Stimulated activated CD4-positive, alpha-beta T cell treated with anti-CD3 and anti-CD28 coated beads, Interleukin-1b, Interleukin-23, amount 100 ng/mL, for 48 hours (primary cell): Measurements from ENCODE around the gene GRK4.
"Not testable (repeated sequence)": the region's sequence is repeated elsewhere in the genome, so short reads cannot be mapped to it uniquely, and the experiment has no call there.

Experiments used
- DNase-seq: peaks from one replicate; pipeline ENCODE4 v3.0.0-alpha.2; 2020

The GRK4 gene

GRCh38 chr4:2962614-2963174 is 677 bp upstream of the GRK4 start:
- DNase-seq, result peak; percentile 57

DNA sequence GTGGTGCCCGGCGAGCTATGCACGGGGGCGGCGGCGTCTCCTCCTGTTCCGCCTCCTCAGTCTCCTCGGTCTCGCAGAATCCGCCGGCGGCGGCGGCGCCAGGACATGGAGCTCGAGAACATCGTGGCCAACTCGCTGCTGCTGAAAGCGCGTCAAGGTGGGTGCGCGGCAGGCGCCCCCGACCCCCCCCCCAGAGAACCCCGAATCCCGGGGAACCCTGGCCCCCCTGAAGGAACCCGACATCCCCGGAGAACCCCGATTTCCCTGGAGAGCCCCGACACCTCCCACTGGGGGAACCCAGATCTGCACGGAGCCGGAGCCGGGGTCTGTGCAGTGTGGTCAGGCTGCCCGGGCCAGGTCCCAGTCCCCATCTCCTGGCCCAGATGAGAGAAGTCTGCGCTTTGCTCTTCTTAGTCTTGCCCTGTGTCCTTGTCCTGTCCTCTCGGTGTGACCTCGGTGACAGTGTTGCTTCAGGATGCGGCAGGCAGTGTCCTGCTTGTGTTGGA is 648 bp downstream of the GRK4 start:
- peak; percentile 46 for DNase-seq

DNA sequence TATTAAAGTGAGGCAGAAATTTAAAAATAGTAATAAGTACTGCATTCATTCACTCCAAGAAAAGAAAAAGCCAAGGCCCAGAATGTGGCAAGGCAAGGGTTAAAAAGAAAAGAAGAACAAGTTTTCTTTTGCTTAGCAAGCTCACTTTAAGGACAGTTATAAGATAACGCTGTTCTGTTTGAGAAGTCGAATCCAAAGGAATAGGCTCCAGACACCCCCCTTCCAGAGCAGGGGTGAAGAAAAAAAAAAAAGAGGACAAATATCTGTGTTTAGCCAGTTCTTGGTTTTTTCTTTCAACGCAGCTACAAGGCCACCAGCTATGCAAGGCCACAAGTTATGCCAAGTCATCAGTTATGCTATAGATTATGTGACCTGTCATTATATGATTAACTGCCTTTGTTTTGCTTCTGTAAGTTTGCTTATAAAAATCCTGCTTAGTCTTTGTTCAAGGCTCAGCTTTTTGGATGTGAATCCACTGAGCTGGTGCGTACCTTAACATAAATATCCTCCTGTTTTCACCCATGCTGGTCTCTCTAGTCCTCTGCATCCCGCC is 1.4 kb downstream of the GRK4 start:
- DNase-seq, result no peak

GRCh38 chr4:2965262-2965661 is 1.9 kb downstream of the GRK4 start:
- no peak for DNase-seq

GRCh38 chr4:2968381-2968780 is 5.0 kb downstream of the GRK4 start:
- DNase-seq, result no peak

DNA sequence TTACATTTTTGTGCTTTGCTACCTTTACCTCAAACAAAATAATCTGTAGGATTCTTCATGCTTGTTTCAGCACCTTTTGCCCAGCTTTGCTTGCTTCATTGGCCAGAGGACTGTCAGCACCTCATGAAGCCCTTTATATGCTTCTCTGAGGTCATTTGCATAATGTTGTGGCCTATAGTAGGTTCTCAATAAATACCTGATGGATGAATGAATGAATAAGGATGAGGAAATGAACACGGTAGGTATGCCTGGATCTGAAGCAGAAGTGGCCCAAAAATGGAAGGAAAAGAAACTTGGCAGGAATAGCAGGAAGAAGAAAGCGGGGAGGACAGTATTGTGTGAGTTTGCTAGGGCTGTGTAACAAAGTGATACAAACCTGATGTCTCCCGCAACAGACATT is 7.9 kb downstream of the GRK4 start:
- no peak for DNase-seq

DNA sequence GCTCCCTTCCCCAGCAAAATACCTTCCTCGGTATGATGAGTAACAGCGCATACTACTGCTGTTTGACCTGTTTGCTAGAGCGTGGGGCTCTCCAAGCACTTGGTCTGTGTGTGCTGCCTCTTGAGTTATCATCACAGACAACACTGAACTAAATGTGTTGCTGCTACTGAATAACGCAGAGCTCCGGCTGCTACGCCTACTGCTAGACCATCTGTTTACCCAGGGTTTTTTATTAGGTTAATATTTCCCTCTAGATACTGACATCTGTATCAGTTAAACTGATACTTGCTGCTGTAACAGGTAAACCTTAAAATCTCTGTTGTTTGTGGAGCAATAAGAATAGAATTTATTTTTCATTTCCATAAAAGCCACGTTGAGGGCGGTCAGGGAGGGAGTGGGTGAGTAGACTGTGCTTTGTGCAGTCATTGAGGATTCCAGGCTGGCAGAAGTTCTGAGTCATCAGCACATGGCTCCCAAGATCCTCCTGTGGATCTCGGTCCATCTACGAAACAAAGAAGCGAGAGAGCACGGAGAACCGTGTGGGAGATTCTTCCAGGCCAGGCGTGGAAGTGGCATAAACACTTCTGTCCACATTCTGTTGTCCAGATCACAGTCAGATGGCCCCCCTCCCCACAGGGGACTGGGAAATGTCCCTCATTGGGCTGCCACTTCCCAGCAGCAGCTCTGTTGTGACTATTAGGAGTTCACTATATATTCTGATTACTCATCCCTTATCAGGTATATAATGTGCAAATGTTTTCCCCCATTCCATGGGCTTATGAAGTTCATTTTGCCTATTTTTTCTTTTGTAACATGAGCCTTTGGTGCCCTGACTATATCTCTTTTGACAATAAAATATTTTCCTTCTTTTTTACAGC is 14.1 kb downstream of the GRK4 start:
- no peak for DNase-seq

- DNase-seq, result no peak
Measured at GRCh38 chr4:2981256-2981819, 18.0 kb downstream of the GRK4 start.

GRCh38 chr4:2982012-2982411 is 18.6 kb downstream of the GRK4 start:
- DNase-seq, result no peak

GRCh38 chr4:2983715-2984114 is 20.3 kb downstream of the GRK4 start:
- not testable (repeated sequence) for DNase-seq

DNA sequence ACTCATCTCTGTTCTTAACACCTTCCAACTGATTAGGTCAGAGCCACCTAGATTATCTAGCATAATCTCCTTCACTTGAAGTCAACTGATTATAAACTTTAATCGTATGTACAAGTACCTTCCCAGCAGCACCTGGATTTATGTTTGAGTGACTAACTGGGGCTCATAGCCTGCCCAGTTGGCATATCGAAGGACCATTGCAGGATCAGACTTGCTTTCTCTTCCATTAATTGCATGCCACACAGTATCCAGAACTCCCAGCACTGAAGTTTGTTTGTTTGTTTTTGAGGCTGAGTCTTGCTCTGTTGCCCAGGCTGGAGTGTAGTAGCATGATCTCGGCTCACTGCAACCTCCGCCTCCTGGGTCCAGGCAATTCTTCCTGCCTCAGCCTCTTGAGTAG is 27.9 kb downstream of the GRK4 start:
- DNase-seq, result no peak

GRCh38 chr4:2994917-2995316 is 31.5 kb downstream of the GRK4 start:
- no peak for DNase-seq

- no peak for DNase-seq
Measured at GRCh38 chr4:2995546-2996265, 32.3 kb downstream of the GRK4 start.

GRCh38 chr4:2996415-2996814 is 33.0 kb downstream of the GRK4 start:
- DNase-seq, result no peak

GRCh38 chr4:3007724-3008123 is 44.4 kb downstream of the GRK4 start:
- no peak for DNase-seq

GRCh38 chr4:3009422-3009821 is 46.1 kb downstream of the GRK4 start:
- peak; percentile 47 for DNase-seq

DNA sequence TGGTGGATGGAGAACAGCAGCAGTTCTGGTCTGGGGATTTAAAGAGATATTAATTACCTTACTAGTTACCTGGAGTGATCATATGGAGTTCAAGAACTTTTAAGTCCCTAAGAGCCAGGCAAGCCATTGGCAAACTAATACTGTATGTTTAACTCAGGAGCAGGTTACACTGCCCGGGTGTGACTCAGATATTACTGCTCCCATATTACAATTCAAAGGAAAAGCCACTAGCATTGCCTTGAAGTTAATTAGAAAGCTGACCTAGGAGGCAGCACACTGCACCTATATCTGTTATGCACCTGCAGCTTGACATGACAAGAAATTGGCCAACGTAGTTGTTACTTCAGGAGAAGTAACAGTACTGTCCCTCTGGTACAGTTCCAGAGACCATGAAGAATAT is 47.2 kb downstream of the GRK4 start:
- no peak for DNase-seq

DNA sequence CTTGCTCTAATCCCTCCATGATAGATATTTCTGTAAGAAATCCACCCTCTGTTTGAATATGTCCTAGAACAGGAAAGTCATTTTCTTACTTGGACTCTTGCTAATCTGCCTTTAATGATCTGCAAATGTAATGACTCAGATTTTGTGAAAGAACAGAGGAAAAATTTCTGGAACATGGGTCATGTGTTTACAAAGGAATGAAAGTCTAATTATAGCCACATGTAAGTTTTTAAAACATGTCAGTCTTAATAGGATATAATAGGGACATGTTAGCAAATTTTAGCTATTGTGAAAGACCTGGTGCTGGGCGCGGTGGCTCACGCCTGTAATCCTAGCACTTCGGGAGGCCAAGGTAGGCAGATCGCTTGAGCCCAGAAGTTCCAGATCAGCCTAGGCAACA is 47.6 kb downstream of the GRK4 start:
- DNase-seq, result no peak

- DNase-seq, result no peak
Measured at GRCh38 chr4:3011456-3012220, 48.3 kb downstream of the GRK4 start.

DNA sequence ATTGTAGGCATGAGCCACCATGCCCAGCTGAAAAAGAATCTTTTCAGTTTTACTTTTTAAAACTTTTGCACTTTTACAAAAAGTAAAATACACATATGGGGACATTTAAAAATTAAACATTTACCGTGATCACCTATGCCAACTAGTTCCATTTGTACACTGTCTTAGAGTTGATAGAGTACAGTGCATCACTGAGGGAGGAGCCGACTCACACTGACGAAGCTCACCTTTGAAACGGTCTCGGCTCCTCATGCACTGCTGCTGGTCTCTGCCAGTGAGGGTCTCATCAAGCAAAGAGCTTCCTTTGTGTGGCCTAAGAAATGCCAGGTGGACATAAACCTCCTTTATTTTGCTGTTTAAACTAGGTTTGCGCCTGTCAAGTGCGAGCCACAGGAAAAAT is 50.0 kb downstream of the GRK4 start:
- no peak for DNase-seq

- peak; percentile 64 for DNase-seq
Measured at GRCh38 chr4:3013839-3014350, 50.5 kb downstream of the GRK4 start.

- DNase-seq, result no peak
Measured at GRCh38 chr4:3016961-3017360, 53.6 kb downstream of the GRK4 start.
